HG02973 (cell line): ENCODE data around the gene SUCO.
"Not testable (repeated sequence)": the region's sequence is repeated elsewhere in the genome, so short reads cannot be mapped to it uniquely, and the experiment has no call there.

Experiments
- ATAC-seq: cut with Tn5 transposase; IDR thresholded peaks from one replicate; pipeline ENCODE4 v1.9.1; 2021; ENCODE audit warnings: moderate library complexity; ENCODE audit not compliant: unreplicated experiment

SUCO gene

DNA sequence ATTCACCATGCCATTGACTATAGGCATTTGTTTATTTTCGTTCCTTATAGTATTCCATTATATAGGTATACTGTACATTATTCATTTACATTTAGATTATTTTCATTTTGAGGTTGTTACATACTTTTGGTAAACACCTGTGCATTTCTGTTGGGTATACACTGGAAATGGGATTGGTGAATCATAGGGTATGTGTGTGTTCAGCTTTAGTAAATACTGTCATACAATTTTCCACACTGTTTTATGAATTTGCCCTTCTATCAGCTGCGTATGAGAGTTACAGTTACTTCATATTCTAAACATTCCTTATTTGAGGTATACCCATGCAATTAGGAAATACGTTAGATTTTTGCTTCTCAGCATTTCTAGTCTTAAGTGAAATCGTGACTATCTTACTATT, 70.9 kb downstream of the SUCO start:
- no peak for ATAC-seq

DNA sequence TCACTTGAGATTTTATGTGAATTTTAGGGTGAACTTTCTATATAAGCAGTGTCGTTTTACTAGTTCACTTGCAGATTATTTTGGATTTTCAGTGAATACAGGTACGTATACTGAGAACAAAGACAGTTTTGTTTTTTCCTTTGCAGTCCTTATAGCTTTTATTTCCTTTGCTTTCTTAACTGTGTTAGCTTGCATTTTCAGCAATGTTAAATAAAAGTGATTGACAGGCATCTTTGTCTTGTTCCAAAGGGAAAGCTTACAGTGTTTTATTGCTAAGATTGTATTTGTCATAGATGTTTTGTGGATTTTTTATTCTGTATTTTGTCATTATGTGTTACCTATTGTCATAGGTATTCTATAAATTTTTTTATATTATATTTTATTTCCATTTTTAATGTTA, 72.7 kb downstream of the SUCO start:
- ATAC-seq, result no peak

DNA sequence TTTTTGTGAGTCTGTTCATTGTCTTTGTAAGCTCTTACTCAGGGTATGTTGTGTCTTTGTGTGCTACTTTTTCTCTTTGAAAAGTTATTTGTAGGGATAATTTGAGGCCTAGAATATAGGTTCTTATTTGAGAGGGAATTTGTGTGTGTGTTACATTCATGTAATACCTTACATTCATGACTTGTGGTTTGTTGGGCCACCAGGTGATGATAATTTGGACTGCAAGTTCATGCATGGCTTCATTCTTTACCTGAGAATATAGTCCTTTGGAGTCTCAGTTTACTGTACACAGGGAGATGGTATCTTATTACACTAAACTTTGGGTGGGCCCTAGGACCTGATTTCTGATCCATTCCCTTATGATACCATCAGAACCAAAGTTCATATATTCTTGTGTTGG, 74.2 kb downstream of the SUCO start:
- no peak for ATAC-seq

DNA sequence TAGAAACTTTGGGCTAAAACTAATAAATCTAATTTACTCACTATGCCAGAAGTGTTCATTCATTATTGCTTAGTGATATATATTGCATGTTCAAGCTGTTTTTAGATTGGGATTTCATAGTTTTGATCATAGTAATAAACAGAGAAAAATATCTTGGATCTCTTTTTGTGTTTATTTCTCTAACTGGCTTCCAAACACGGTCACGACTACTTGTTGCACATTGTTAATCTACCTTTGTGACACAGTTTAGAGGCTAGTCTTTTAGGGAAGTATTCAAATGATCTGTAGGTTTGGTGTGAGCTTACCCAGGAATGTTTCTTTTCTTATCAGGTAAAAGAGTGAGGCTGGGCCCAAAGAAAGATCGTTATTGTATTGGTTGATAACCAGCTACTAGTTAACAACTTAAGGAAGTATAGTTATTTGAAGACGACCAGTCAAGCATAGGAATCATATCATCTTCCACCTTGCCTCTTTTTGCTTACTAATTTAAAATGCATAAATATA, 75.2 kb downstream of the SUCO start:
- ATAC-seq, result no peak

DNA sequence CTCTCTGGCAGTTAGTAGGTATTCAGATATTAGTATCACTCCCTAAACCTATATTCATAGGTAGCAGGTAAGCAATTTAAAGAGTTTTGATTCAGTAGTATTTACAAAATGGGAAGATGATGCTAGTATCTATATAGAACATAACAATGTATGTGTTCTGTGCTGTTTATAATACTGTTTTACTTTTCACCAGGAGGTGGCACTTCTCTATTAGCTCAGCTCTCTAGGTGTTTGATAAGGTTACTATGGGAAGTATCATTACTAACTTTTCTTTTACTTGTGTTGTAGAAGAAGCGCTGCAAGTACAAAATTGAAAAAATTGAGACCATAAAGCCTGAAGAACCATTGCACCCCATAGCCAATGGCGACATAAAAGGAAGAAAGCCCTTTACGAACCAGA, 76.6 kb downstream of the SUCO start:
- no peak for ATAC-seq

DNA sequence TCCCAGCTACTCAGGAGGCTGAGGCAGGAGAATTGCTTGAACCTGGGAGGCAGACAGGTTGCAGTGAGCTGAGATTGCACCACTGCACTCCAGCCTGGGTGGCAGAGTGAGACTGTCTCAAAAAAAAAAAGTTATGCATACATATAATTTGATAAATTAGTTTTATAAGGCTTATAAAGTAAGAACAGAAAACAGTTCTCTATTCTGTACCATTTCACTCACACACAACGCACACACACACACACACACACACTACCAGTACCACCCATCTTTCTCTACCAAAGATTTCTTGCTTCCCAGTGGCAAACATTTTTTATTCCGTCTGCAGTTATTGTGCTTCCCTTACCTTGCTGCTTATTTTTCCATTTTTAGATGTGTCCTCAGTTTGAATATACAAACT, 79.5 kb downstream of the SUCO start:
- ATAC-seq, result no peak

DNA sequence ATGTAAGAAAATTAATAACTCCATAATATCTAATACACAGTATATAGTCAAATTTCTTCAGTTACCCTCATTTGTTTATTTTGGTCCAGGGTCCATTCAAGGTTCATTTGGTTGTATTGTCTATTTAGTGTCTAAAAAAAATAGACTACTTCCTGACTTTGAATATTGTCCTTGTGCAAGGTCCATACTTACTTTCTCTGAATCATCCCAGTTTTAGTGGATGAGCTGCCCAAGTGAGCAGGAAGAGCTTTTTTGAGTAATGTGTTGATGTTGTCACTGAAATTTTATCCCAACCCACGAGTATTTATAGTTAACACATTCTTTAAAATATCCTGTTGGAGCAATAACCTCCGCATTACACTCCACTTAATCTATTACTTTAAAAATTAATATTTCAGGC, 80.3 kb downstream of the SUCO start:
- no peak for ATAC-seq

DNA sequence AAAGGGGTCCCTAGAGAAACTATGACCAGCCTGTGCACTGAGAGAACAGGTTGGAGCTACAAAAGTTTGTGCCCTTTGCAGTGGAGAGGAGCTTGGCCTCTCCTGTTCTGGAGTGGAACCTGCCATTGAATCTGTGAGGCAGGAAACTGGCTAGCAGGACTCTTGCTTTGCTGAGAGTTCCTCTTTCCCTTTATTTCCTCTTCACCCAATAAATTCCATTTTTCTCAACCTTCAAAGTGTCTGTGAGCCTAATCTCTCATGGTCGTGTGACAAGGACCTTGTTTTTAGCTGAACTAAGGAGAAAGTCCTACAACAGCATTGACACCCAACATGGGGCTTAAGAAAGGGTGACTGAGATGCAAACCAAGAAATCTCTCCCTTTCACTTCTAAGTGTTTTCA, 83.2 kb downstream of the SUCO start:
- ATAC-seq, result no peak

DNA sequence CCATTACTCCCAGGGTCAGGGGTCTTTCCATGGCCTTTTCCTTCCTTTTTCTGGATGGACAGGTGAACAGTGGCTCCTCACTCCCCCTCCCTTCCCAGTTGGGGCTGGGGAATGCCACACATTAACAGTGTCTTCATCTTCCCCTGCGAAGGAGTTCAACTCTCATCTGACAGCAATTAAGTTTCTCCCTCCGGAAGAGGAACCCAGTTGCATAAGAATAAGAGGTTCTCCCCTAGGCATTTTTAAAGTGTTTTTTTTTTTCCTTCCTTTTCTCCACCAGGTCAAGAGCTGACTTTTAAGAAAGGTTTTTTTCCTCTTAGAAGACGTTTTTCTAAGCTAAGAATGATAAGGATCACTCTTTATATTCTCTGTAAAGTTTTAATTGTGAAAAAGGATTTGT, 83.7 kb downstream of the SUCO start:
- ATAC-seq, result no peak

DNA sequence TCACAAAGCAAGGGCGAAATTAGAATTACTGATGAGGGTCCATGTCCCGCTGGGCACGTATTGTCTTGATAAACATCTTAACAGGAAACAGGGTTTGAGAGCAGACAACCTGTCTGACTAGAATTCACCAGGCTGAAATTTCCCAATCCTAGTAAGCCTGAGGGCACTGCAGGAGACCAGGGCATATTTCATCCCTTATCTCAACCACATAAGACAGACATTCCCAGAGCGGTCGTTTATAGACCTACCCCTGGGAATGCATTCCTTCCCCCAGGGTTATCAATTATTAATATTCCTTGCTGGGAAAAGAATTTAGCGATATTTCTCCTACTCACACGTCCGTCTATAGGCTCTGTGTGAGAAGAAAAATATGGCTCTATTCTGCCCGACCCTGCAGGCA, 87.7 kb downstream of the SUCO start:
- not testable (repeated sequence) for ATAC-seq

DNA sequence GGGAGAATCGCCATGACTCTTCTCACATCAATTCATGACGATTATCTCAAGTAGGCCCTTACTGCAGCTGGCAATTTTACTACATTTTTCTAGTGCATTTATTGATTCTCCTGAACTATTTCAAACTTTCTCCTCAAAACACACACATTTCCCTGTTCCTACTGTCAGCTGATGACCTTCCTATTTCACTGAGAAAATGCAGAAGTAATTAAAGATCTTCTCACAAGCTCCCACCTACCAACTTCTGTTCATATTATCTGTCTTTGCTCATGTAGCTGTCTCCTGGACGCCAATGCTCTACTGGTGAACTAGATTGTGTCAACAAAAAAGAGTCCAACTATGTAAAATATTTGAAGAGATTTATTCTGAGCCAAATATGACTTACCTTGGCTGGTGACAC, 89.6 kb downstream of the SUCO start:
- ATAC-seq, result no peak

DNA sequence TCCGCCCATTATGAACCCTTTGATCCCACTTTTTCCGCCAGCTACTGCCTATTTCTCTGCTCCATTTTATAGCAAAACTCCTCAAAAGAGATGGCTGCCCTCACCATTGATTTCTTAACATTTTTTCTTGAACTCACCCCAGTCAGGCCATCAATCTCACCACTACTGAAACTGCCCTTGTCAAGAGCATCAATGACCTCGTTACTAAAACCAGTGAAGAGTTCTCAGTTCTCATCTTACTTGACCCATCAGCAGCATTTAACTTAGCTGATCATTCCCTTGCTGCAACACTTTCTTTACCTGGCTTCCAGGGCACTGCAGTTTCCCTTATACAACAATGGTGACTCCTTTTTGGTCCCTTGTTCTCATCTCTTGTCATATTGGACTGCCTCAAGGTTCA, 90.8 kb downstream of the SUCO start:
- ATAC-seq, result no peak

DNA sequence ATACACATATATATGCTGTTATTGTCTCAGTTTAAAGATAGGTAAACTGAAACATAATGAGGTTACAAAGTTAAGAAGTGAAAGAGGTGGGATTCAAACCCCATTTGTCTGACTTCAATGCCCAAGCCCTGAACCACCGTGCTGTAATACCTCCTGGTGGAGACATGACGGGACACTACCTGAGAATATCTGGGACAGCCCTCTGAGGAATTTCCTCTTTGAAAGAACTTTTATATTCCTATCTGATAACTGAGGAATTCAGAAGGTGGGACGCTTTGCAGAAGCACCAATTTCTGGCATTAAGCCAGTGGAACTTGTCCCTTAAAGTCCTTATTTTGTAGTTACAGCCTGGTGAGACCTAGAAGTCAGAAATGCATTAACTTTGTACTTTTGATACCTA, 93.9 kb downstream of the SUCO start:
- no peak for ATAC-seq

DNA sequence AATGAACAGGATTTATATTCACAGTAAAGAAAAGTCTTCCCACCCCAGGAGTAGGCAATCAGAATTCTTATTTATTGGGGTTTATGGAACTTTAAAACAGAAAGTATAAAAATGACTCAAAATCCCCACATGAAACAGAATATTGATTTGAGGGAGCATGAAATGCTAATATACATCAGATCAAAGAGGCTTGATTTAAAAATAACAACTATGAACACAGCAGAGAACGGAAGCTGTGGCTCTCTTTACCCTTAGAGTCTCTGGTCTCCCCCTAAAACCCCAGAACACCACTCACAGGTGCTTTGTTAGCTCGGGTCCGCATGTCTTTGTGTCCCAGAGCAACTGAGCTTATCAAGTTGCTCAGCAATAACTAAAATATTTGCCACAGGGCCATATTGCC, 94.8 kb downstream of the SUCO start:
- no peak for ATAC-seq

DNA sequence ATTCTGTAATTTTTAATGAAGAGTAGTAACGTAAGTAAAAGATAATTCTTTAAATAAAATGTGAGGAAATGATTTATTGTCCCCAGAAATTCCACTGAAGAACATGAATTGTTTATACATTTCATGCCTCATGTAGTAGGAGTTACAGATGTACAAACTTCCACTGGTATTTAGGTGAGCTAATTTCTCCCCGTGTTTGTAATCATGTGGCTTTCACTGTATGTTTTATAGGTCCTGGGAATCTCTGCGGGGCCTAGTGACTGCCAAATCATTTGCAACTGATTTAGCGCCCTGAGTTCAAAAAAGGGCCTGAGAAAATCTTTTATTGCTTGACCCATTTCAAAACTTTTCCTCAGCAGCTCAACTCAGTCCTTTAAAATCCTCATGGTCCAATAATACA, 95.5 kb downstream of the SUCO start:
- ATAC-seq, result no peak

DNA sequence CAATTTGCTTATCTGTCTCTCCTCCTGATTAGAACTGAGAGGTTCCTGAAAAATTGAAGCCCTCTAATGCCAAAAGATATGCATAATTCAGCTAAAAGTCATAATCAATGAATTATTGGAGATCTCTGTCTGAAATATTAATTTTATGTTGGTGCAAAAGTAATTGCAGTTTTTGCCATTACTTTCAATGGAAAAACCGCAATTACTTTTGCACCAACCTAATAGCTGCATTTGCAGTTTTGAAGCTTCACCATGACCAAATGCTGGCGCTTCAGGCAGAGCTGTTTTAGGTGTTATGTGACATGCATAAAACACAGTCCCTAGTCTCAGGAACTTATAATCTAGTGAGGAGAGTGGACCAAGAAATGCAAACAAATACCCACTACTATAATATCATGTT, 96.2 kb downstream of the SUCO start:
- no peak for ATAC-seq

DNA sequence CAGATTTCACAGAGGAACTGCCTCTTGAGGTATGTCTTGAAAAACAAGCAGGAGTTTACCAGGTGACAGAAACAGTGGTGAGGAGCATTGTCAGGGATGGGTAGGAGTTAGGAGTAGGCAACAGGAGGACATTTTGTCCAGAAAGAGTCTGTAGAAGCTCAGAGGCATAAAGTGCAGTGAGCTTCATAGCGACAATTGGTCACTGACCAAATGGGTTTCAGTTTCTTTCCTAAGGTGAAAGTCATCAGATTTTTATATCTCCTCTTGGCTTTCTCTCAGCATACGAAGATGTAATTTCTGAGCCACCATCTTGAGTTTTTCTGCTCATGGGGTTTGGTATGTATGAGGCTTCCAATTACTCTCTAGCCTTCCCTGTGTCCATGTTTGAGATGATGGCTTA, 96.7 kb downstream of the SUCO start:
- no peak for ATAC-seq

DNA sequence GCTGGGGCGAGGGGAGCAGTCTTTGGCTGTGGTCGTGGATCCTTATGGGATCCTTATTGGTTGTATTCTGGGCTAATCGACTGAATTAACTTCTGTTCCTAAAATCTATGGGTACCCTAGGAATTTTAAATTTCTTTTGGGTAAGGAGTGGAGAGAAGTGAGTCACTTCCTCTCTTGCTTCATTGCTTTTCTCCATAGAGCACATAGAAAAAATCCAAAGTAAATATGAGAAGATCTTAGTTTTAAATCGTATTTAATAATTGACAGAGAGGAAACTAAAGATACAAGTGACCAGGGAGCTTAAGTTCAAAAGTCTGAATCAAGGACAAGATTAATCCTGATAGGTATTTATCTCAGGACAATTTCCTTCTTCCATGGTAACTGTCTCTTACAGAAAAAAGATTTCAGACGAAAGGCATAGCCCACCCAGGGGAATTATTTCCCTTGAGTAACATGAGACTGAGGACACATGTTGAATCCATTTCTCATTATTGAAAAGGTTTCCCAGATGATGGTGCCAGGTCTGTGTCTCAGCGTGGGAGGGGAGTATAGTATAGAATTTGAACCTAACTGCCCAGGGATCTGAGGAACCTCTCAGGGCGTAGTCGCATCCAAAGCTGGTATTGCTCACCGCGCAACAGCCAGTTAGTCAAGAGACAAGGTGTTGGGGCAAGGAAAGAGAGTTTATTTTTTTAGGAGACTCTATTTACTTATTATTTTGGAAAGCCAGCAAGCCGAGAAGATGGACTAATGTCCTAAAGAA, 97.3 kb downstream of the SUCO start:
- no peak for ATAC-seq

DNA sequence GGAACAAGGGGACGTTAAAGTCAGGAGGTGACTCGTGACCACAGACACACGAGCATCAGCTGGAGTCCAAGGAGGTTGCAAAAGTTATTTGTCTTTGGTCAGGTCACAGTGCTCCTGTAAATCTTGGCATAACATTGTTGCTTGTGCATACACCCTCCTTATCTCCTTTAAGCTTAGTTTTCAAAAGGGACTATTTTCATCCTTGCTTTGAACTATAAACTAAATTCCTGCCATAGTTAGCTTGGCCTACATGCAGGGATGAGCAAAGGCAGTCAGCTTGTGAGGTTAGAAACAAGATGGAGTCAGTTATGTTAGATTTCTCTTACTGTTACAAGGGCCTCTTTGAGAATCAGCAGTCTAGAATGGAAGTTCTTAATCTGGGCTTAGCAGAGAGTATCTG, 97.9 kb downstream of the SUCO start:
- no peak for ATAC-seq

DNA sequence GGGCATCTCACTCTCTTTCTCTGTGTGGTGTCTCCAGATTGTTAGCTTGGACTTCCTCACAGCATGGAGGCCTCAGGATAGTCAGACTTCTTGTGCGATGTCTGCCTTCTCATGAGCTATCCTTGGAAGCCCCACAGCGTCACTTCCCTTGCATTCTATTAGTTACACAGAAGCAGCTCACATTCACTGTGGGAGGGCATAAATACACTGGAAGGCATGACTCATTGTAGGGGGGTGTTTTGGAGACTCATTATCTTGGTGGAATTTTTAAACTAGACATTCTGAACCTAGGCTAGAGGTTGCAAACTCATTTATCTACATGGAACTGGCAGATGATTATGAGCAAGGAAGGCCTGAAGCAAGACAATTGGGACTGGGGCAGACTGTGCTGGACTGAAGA, 104.6 kb downstream of the SUCO start:
- ATAC-seq, result no peak

DNA sequence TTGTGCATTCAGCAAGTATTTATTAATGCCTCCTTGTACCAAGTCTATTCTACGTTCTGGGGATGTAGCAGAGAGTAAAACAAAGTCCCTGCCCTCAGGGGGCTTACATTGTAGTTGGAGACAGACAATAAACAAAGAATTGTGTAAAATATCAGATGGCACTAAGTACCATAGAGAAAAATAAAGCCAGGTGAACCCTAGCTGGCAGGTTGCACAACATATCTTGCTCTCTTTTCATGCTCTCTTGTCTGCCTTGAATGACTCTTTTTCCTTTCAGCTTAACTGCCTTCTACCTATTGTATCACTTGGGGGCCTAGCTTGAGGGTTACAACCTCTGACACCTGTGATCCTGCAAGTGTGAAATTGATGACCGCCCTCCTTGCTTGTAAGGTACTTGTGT, 105.3 kb downstream of the SUCO start:
- ATAC-seq, result no peak

DNA sequence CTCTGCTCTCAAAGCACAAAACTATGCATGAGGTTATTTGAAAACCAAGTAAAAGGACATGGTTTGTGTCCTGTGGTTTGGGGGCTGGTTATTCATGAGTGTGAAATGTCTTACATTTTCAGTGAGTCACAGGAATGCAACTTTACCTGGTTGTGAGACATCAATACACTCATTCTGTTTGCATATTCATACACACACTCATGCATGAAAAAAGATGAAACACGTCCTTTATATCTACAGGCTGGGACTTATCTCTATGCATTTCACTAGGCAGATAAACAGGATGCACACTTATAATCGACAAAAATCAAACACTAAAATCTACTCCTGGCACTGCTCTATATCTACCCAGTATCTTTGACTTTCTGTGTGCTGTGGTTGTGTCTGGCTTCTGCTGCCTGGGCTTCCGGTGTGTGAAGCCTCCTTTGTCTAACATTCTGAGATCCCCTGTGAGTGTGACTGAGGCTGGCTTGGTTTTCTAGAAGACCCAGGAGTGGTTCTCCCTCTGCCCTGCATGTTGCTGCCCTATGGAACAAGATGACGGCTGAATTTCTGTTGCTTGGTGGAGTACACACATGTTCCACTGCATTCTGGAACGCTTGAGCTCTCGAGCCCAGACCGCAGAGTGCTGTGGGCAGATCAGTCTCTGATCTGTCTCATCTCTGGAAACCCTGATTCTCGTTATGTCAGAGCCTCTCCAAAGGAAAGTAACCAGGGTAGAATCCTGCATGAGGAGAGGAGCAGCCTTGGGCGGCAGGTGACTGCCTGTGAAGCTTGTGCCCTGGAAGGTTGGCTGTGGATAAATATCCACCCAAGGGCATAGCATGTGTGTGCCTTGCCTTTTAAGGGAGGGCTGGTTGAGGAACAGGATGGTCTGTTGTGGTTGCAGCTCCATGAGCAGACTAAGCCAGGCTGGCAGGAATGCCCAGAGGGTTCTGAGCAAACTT, 106.2 kb downstream of the SUCO start:
- ATAC-seq, result no peak
